SK-N-SH (cell line): ENCODE measurements around the gene TMEM238L. TPM values are rescaled to one million over a fixed set of nuclear protein-coding genes. Genes with fewer than 3 reads are reported as not detected.

ENCODE experiments used
- CTCF ChIA-PET: fragments of 300-600, 350-600 bp; formaldehyde crosslinking; extraction: SDS; loops from one replicate; lab custom pipeline; 2021; lab: Yijun Ruan, JAX
- POLR2A ChIA-PET: fragments of 350-600 bp; sonication (Branson Sonifier 250); formaldehyde crosslinking; extraction: SDS; loops from one replicate; lab custom pipeline; 2020; ENCODE audit warnings: antibody characterized with exemption, inconsistent platforms; lab: Yijun Ruan, JAX
- DNase-seq: peaks from one replicate; pipeline ENCODE4 v3.0.0; 2012
- H2AFZ ChIP-seq: fragments of 200-600 bp; sonication (generic); 2 replicates; pipeline ENCODE4 v1.8.1; 2016; ENCODE audit warnings: antibody characterized with exemption, mild to moderate bottlenecking, low read depth
- H3F3A ChIP-seq: fragments of 200-600 bp; sonication (generic); replicated peaks from 2 replicates; pipeline ENCODE3; 2016; ENCODE audit warnings: antibody characterized with exemption, mild to moderate bottlenecking; ENCODE audit not compliant: insufficient read depth
- H3K27ac ChIP-seq, 2 experiments: fragments of 200-500 bp in 1 of 2; fragments of 200-600 bp in 1 of 2; sonication (Bioruptor generic) in 1 of 2; sonication (generic), shearing (Covaris generic) in 1 of 2; 2 replicates each; pipeline versions ENCODE4 v1.5.1 to v1.6.1; 2014 to 2016; ENCODE audit warnings: low read depth in 2 of 2, inconsistent platforms in 1 of 2, low read length in 1 of 2, mild to moderate bottlenecking in 1 of 2, mixed read lengths in 1 of 2
- H3K27me3 ChIP-seq: fragments of 200-600 bp; sonication (generic), shearing (Covaris generic); 2 replicates; pipeline ENCODE4 v1.6.1; 2016; ENCODE audit warnings: mixed run types; ENCODE audit not compliant: insufficient read depth
- H3K36me3 ChIP-seq, 2 experiments: fragments of 200-500 bp in 1 of 2; fragments of 200-600 bp in 1 of 2; sonication (Bioruptor generic) in 1 of 2; sonication (generic) in 1 of 2; replicated peaks in 1 of 2; 2 replicates each; pipeline versions ENCODE3 to v1.5.1; 2014 to 2016; ENCODE audit warnings: low read length in 1 of 2, mild to moderate bottlenecking in 1 of 2; ENCODE audit not compliant: insufficient read depth in 2 of 2, control insufficient read depth in 1 of 2
- H3K4me1 ChIP-seq, 2 experiments: fragments of 200-500 bp in 1 of 2; fragments of 200-600 bp in 1 of 2; sonication (Bioruptor generic) in 1 of 2; sonication (generic), shearing (Covaris generic) in 1 of 2; 2 replicates each; pipeline versions ENCODE4 v1.5.1 to v1.6.1; 2014 to 2016; ENCODE audit warnings: low read depth in 1 of 2, low read length in 1 of 2, mixed run types in 1 of 2; ENCODE audit not compliant: insufficient read depth in 2 of 2, control insufficient read depth in 1 of 2
- H3K4me2 ChIP-seq: fragments of 200-600 bp; sonication (generic), shearing (Covaris generic); 2 replicates; pipeline ENCODE4 v1.6.1; 2017; ENCODE audit warnings: mixed run types
- H3K4me3 ChIP-seq, 2 experiments: fragments of 200-500 bp in 1 of 2; fragments of 200-600 bp in 1 of 2; sonication (Bioruptor generic) in 1 of 2; sonication (generic), shearing (Covaris generic) in 1 of 2; 2 replicates each; pipeline versions ENCODE4 v1.5.1 to v1.8.1; 2014 to 2016; ENCODE audit warnings: low read depth in 2 of 2, inconsistent platforms in 1 of 2, low read length in 1 of 2, mild to moderate bottlenecking in 1 of 2, mixed read lengths in 1 of 2, moderate library complexity in 1 of 2
- H3K79me2 ChIP-seq: fragments of 200-600 bp; sonication (generic); 2 replicates; pipeline ENCODE4 v1.8.1; 2017; ENCODE audit warnings: mild to moderate bottlenecking; ENCODE audit not compliant: insufficient read depth
- H3K9ac ChIP-seq: fragments of 200-600 bp; sonication (generic); 2 replicates; pipeline ENCODE4 v1.6.1; 2017; ENCODE audit warnings: mixed run types
- H3K9me2 ChIP-seq: fragments of 200-600 bp; sonication (generic); 2 replicates; pipeline ENCODE4 v1.6.1; 2017; ENCODE audit warnings: mixed run types
- H3K9me3 ChIP-seq: fragments of 200-600 bp; sonication (generic); 2 replicates; pipeline ENCODE4 v1.6.1; 2017; ENCODE audit warnings: mixed run types, mild to moderate bottlenecking, moderate library complexity
- H4K20me1 ChIP-seq: fragments of 200-600 bp; sonication (generic); 2 replicates; pipeline ENCODE4 v1.6.1; 2017; ENCODE audit warnings: mild to moderate bottlenecking, mixed run types; ENCODE audit not compliant: insufficient read depth
- CHD2 ChIP-seq: fragments of 150-350 bp; IDR thresholded peaks from 2 replicates; pipeline ENCODE4 v1.6.1; 2018; ENCODE audit warnings: low read length; ENCODE audit not compliant: partially characterized antibody
- CTCF ChIP-seq: fragments of 200-600 bp; sonication (generic); IDR thresholded peaks from 2 replicates; pipeline ENCODE4 v1.6.1; 2017; ENCODE audit warnings: antibody characterized with exemption, mild to moderate bottlenecking, moderate library complexity
- EP300 ChIP-seq, 2 experiments: IDR thresholded peaks; 2 replicates each; pipeline versions ENCODE4 v1.4.0 to v1.6.1; 2012; ENCODE audit warnings: borderline replicate concordance in 1 of 2, low read depth in 1 of 2, low read length in 1 of 2
- FOXJ3 ChIP-seq: sonication (generic); formaldehyde crosslinking; IDR thresholded peaks from 2 replicates; pipeline ENCODE4 v1.5.1; 2020; ENCODE audit warnings: mild to moderate bottlenecking, missing genetic modification reagents
- GATA2 ChIP-seq: sonication (generic); formaldehyde crosslinking; IDR thresholded peaks from 2 replicates; pipeline ENCODE4 v1.5.0; 2020; ENCODE audit warnings: mild to moderate bottlenecking, missing genetic modification reagents
- IRF3 ChIP-seq: fragments of 150-350 bp; IDR thresholded peaks from 2 replicates; pipeline ENCODE4 v1.6.1; 2016; ENCODE audit warnings: mild to moderate bottlenecking, low read depth, low read length
- JUND ChIP-seq: IDR thresholded peaks from 2 replicates; pipeline ENCODE4 v1.4.0; 2012
- NFIC ChIP-seq: IDR thresholded peaks from 2 replicates; pipeline ENCODE4 v1.4.0; 2012; ENCODE audit warnings: borderline replicate concordance
- SIN3A ChIP-seq: IDR thresholded peaks from 2 replicates; pipeline ENCODE4 v1.6.1; 2012; ENCODE audit warnings: low read depth, mild to moderate bottlenecking, low read length, moderate library complexity, borderline replicate concordance
- SMC3 ChIP-seq: IDR thresholded peaks from 2 replicates; pipeline ENCODE4 v1.6.1; 2012; ENCODE audit warnings: low read depth, low read length, improper control_type of control experiment
- USF1 ChIP-seq: IDR thresholded peaks from 2 replicates; pipeline ENCODE4 v1.4.0; 2012; ENCODE audit warnings: low read depth, borderline replicate concordance
- USF2 ChIP-seq: fragments of 150-350 bp; IDR thresholded peaks from 2 replicates; pipeline ENCODE4 v1.6.1; 2017; ENCODE audit warnings: antibody characterized with exemption, low read length, low read depth, borderline replicate concordance
- YY1 ChIP-seq: IDR thresholded peaks from 2 replicates; pipeline ENCODE4 v1.4.0; 2012; ENCODE audit warnings: low read depth, mild to moderate bottlenecking
- WGBS: methylation state at CpG from one replicate; pipeline ENCODE4 v1.1.6; 2017; ENCODE audit warnings: low lambda C conversion rate; 5-methylcytosine and 5-hydroxymethylcytosine counted together
- polyA plus RNA-seq, 3 experiments: library from polyadenylated mRNA; depleted of rRNA; stranded (reverse); fragments of >200 nt; gene quantifications; 2 replicates each; pipeline ENCODE4 v1.2.3, GENCODE V29; 2012

The TMEM238L gene
- polyA plus RNA-seq, 1 of the 3 experiments (the other 2 are of a cell fraction), result not detected

- Histone ChIP-seq H3K9me2 (no peaks in the 10 kb centered on the region), H3K79me2 (no peaks in the 10 kb centered on the region), H3K4me1 (no peaks in the 10 kb centered on the region; a peak in 1 of 4 replicates), H3K27me3 (no peaks in the 10 kb centered on the region), H3K27ac (no peak overlapping the region), H4K20me1 (no peaks in the 10 kb centered on the region), H3K4me3 (no peak overlapping the region), H3F3A (no peaks in the 10 kb centered on the region)
- WGBS, result 18% methylated on average over 2 of the region's 2 CpGs
- POLR2A ChIA-PET, result no interaction called here
- DNase-seq, result no peak
- CTCF ChIA-PET, result interaction anchor here (1.3 kb wide), 1 partner anchor 7 kb away, joined by 3 read pairs; no protein-coding TSS in a partner anchor
- TF ChIP-seq FOXJ3 (CRISPR knock-in tag), result no peak
- TF ChIP-seq EP300 (IDR thresholded peaks at IDR 0.05; ENCODE audit: borderline replicate concordance in 1 of 2, low read depth in 1 of 2, low read length in 1 of 2), result no peak
- TF ChIP-seq SMC3, result no peak
- TF ChIP-seq SIN3A, result no peak
- no peak for TF ChIP-seq CHD2
- no peak for TF ChIP-seq NFIC
- no peak for TF ChIP-seq IRF3
- no peak for TF ChIP-seq USF1
- no peak for TF ChIP-seq YY1
- TF ChIP-seq CTCF, result no peak
- no peak for TF ChIP-seq USF2
- TF ChIP-seq JUND, result no peak
- TF ChIP-seq GATA2 (CRISPR knock-in tag), result no peak
- TF ChIP-seq, all 33 proteins: peak for 0
- H3K9me3 ChIP-seq, result no peaks in the 10 kb centered on the region
- no peaks in the 10 kb centered on the region for H3K36me3 ChIP-seq
- no peak overlapping the region for H3K9ac ChIP-seq
- no peak overlapping the region for H2AFZ ChIP-seq
- H3K4me2 ChIP-seq, result no peak overlapping the region
Observed at GRCh38 chr17:10776381-10776780, 27.5 kb downstream of the TMEM238L start.
